Adrenal gland (tissue), 5 donors: ENCODE measurements around the gene SH3BP4.

ENCODE experiments used
- POLR2A ChIP-seq, 2 donors: fragments of 450-650 bp; IDR thresholded peaks; one replicate each; pipeline ENCODE4 v1.6.1; 2017; ENCODE audit warnings: antibody characterized with exemption in 2 of 2, mild to moderate bottlenecking in 2 of 2, moderate library complexity in 1 of 2
- TF ChIP-seq, protein P1 (sequence below), 6 experiments: fragments of 450-650 bp in 4 of 6; fragments of 200-600 bp in 2 of 6; sonication (generic) in 1 of 6; IDR thresholded peaks; 1 replicate in 5 of 6; 2 replicates in 1 of 6; pipeline versions ENCODE4 v1.5.1 to v1.8.0; 2016 to 2021; ENCODE audit warnings: antibody characterized with exemption in 6 of 6, mild to moderate bottlenecking in 2 of 6, moderate library complexity in 1 of 6
- donor health status: DM: no; HTN: no; CAD: no.

- TF ChIP-seq, protein P1, sequence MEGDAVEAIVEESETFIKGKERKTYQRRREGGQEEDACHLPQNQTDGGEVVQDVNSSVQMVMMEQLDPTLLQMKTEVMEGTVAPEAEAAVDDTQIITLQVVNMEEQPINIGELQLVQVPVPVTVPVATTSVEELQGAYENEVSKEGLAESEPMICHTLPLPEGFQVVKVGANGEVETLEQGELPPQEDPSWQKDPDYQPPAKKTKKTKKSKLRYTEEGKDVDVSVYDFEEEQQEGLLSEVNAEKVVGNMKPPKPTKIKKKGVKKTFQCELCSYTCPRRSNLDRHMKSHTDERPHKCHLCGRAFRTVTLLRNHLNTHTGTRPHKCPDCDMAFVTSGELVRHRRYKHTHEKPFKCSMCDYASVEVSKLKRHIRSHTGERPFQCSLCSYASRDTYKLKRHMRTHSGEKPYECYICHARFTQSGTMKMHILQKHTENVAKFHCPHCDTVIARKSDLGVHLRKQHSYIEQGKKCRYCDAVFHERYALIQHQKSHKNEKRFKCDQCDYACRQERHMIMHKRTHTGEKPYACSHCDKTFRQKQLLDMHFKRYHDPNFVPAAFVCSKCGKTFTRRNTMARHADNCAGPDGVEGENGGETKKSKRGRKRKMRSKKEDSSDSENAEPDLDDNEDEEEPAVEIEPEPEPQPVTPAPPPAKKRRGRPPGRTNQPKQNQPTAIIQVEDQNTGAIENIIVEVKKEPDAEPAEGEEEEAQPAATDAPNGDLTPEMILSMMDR (IDR thresholded peaks at IDR 0.05), result peak in 1 of 6 experiments; percentile 4
- TF ChIP-seq POLR2A (IDR thresholded peaks at IDR 0.05), result no peak
These were observed 99.1 kb downstream of the SH3BP4 start for GRCh38 chr2:235050980-235051351.
